Esophagus squamous epithelium (tissue), 5 donors: ENCODE data around the gene C10orf105. TPM values are rescaled to one million over a fixed set of nuclear protein-coding genes. Genes with fewer than 3 reads are reported as not detected.
A peak's percentile ranks its signal among the peaks of the same experiment; 100 is the strongest.

Experiments used
- DNase-seq: peaks from one replicate; lab custom pipeline; 2025; lab: John Stamatoyannopoulos, UW
- H3K27ac ChIP-seq, 4 donors: fragments of 200-600 bp; sonication (generic); one replicate each; pipeline ENCODE4 v1.5.1; 2016 to 2019; ENCODE audit warnings: mild to moderate bottlenecking in 1 of 4
- H3K27me3 ChIP-seq, 4 donors: fragments of 200-600 bp; sonication (generic); 1 replicate in 3 of 4; 2 replicates in 1 of 4; pipeline versions ENCODE4 v1.5.1 to v1.6.0; 2017 to 2021; ENCODE audit warnings: antibody characterized with exemption in 1 of 4
- H3K36me3 ChIP-seq, 3 donors: fragments of 200-600 bp; sonication (generic); one replicate each; pipeline ENCODE4 v1.5.1; 2016 to 2019
- H3K4me1 ChIP-seq, 3 donors: fragments of 200-600 bp; sonication (generic); one replicate each; pipeline ENCODE4 v1.5.1; 2017 to 2019
- H3K4me3 ChIP-seq, 4 donors: fragments of 200-600 bp; sonication (generic); 1 replicate in 3 of 4; 2 replicates in 1 of 4; pipeline ENCODE4 v1.5.1; 2016 to 2019; ENCODE audit warnings: mild to moderate bottlenecking in 2 of 4, moderate library complexity in 1 of 4
- H3K9me3 ChIP-seq, 3 donors: fragments of 200-600 bp; sonication (generic); one replicate each; pipeline ENCODE4 v1.5.1; 2016 to 2019
- POLR2A ChIP-seq, 4 donors: fragments of 450-650 bp; IDR thresholded peaks; one replicate each; pipeline ENCODE4 v1.6.1; 2017; ENCODE audit warnings: antibody characterized with exemption in 4 of 4, mild to moderate bottlenecking in 4 of 4, moderate library complexity in 3 of 4
- WGBS, 2 donors: methylation state at CpG; one replicate each; pipeline ENCODE4 v1.1.5; 2018; 5-methylcytosine and 5-hydroxymethylcytosine counted together
- intact Hi-C: fragments of 100-400 bp; cut with DNase I; formaldehyde crosslinking; loops from one replicate; pipeline ENCODE4 v1.15.0; 2022
- total RNA-seq, 4 donors: library from RNA; depleted of rRNA; stranded (reverse); fragments of >200 nt; gene quantifications; one replicate each; pipeline ENCODE4 v1.1.0, GENCODE V29; 2016
- TF ChIP-seq, protein P1 (sequence below), 6 experiments: fragments of 450-650 bp in 4 of 6; fragments of 200-600 bp in 2 of 6; sonication (generic) in 2 of 6; IDR thresholded peaks; one replicate each; pipeline ENCODE4 v1.5.1; 2016 to 2019; ENCODE audit warnings: antibody characterized with exemption in 6 of 6, mild to moderate bottlenecking in 4 of 6, moderate library complexity in 4 of 6
- donor health status: DM: yes; HTN: yes; CAD: no.

Gene C10orf105
- total RNA-seq, 4 donors from 2014 or later = under 0.01 to 0.15 TPM; not detected in 2

DNA sequence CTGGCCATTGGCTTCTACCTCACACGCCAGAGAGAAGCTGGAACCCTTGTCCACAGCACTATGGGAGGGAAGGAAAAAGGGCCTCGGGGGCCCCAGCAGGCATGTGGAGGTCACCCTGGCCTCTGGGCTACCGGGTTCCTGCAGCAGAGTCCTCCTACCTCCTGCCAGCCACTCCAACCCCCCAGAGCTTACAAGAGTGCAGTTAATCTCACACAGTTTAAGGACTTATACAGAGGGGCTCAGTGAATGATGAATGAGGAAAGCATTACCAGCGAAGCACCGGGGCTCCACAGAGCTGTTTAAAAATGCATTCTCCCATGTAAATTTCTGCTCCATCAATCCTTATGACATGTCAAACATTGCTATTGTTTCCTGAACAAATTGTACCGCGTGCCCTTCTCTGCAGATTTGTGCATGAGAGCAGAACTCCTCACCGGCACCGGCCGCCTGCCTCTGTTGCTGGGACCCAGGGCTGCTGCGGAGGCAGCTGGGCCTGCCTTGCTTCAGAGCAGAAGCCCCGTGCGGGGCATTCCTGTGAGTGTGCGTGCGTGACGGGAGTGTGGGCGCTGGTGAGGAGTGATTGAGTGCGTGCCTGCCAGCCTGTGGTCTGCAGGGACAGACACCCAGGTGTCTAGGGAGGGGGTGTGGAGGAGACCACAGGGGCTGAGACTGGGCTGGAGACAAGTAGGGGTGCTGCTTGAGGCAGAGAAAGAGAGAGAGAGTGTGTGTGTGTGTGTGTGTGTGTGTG, 52.8 kb downstream of the C10orf105 start:
- no peak for TF ChIP-seq POLR2A (IDR thresholded peaks at IDR 0.05)
- TF ChIP-seq, protein P1, sequence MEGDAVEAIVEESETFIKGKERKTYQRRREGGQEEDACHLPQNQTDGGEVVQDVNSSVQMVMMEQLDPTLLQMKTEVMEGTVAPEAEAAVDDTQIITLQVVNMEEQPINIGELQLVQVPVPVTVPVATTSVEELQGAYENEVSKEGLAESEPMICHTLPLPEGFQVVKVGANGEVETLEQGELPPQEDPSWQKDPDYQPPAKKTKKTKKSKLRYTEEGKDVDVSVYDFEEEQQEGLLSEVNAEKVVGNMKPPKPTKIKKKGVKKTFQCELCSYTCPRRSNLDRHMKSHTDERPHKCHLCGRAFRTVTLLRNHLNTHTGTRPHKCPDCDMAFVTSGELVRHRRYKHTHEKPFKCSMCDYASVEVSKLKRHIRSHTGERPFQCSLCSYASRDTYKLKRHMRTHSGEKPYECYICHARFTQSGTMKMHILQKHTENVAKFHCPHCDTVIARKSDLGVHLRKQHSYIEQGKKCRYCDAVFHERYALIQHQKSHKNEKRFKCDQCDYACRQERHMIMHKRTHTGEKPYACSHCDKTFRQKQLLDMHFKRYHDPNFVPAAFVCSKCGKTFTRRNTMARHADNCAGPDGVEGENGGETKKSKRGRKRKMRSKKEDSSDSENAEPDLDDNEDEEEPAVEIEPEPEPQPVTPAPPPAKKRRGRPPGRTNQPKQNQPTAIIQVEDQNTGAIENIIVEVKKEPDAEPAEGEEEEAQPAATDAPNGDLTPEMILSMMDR (IDR thresholded peaks at IDR 0.05) = no peak
- no peak for DNase-seq

DNA sequence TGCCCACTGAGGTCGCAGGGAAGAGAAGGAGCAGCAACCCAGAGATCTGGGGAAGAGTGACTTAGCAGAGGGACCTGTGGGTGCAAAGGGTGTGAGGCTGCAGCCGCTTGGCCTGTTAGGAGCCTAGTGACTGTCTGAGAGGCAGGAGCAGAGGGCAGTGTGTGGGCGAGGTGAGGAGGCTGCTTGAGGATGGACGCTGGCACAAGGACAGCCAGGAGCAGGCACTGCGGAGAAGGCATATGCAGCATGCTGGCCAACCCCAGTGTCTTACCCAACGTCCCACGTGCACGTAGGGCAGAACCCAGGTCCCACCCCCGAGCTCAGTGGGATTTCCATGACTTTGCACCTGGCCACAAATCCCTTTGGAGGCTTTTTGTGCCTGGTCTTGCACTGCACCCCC, 54.1 kb downstream of the C10orf105 start:
- no peak for DNase-seq
- Histone ChIP-seq H3K4me3 (no peak overlapping the region), H3K36me3 (no peaks in the 10 kb centered on the region), H3K27me3 (no peaks in the 10 kb centered on the region), H3K27ac (no peak overlapping the region), H3K4me1 (peaks cover 0 to 12% (median 0%) of the 10 kb centered on the region in 3 donors), H3K9me3 (no peaks in the 10 kb centered on the region)
- 80 to 83% methylated on average over 6 to 7 of the region's 9 CpGs for WGBS, 2 donors
- intact Hi-C loops = no loop called here
- TF ChIP-seq, protein P1 (IDR thresholded peaks at IDR 0.05) = no peak
- TF ChIP-seq POLR2A (IDR thresholded peaks at IDR 0.05) = no peak

More for the DNA sequence above, 52.8 kb downstream of the C10orf105 start:
- no peaks in the 10 kb centered on the region for H3K36me3 ChIP-seq
- H3K27ac ChIP-seq = peak overlapping the region in 1 of 4 donors; percentile 33
- intact Hi-C loops = no loop called here
- peaks cover 0 to 12% (median 0%) of the 10 kb centered on the region in 3 donors for H3K4me1 ChIP-seq
- H3K4me3 ChIP-seq = no peak overlapping the region
- H3K27me3 ChIP-seq = no peaks in the 10 kb centered on the region
- no peaks in the 10 kb centered on the region for H3K9me3 ChIP-seq
- 47 to 54% methylated on average over 11 to 16 of the region's 18 CpGs for WGBS, 2 donors

DNA sequence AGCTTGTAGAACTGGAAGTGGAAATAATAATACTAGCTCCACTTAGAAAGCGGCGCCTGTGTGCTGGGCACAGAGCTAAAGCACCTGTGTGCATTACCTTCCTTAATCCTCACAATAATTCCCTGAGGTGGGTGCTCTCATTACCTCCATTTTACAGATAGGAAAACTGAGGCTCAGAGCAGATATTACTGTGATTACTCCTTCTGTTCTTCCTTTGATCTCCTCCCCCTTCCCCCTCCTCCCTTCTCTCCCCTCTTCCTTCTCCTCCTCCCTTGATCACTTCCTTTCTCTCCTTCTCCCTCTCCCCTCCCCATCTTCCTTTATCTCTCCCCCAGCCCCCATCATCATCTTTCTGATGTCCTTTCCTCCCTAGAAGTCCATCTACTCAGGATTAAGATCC, 55.0 kb downstream of the C10orf105 start:
- 23 to 92% methylated on average over 2 of the region's 2 CpGs for WGBS, 2 donors
- Histone ChIP-seq H3K4me1 (peaks cover 0 to 12% (median 0%) of the 10 kb centered on the region in 3 donors), H3K27ac (no peak overlapping the region), H3K27me3 (no peaks in the 10 kb centered on the region), H3K9me3 (no peaks in the 10 kb centered on the region), H3K4me3 (no peak overlapping the region), H3K36me3 (no peaks in the 10 kb centered on the region)
- intact Hi-C loops = no loop called here
- TF ChIP-seq, protein P1 (IDR thresholded peaks at IDR 0.05) = no peak
- no peak for TF ChIP-seq POLR2A (IDR thresholded peaks at IDR 0.05)
- no peak for DNase-seq

DNA sequence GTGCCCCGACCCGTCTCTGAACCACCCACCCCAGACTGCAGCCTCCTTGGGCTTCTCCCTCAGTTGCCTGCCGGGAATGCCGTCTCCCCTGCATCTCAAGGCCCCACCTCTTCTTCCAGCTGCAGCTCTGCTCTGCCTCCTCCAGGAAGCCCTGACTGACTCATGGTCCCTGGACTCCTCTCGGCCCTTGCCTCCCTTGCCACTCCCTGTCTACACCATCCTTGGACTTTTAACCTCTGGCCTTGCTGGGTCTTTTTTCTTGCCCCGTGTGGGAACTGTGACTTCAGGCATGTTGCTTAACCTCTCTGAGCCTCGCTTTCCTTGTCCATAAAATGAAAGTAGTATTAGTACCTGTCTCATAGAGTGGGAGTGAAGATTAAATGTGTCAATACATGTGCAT, 56.3 kb downstream of the C10orf105 start:
- H3K9me3 ChIP-seq = no peaks in the 10 kb centered on the region
- WGBS, 2 donors = 79 to 90% methylated on average over 7 of the region's 7 CpGs
- no peaks in the 10 kb centered on the region for H3K27me3 ChIP-seq
- H3K27ac ChIP-seq = no peak overlapping the region
- TF ChIP-seq, protein P1 (IDR thresholded peaks at IDR 0.05) = no peak
- TF ChIP-seq POLR2A (IDR thresholded peaks at IDR 0.05) = no peak
- peaks cover 0 to 12% (median 0%) of the 10 kb centered on the region in 3 donors for H3K4me1 ChIP-seq
- no peaks in the 10 kb centered on the region for H3K36me3 ChIP-seq
- no peak overlapping the region for H3K4me3 ChIP-seq
- intact Hi-C loops = no loop called here
- no peak for DNase-seq

DNA sequence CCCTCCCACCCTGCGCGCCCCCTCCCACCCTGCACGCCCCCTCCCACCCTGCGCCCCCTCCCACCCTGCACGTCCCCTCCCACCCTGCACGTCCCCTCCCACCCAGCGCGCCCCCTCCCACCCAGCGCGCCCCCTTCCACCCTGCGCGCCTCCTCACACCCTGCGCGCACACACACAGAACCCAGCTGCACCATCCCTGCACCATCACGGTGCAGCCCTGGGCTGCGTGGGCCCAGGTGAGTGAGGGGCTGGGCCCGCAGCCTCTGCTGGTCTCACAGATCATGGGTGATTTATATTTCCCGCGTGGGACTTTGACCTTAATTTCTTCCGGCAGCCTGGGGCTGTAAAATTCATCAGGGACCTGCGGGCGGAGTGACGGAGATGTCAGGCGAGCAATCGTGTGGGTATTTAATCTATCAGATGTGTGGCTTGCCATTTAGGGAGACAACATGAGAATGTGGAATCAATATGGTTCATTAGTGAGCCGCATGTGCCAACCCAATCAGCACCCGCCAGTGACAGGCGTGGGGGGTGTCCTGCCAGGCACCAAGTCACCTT, 57.7 kb downstream of the C10orf105 start:
- intact Hi-C loops = no loop called here
- TF ChIP-seq, protein P1 (IDR thresholded peaks at IDR 0.05) = no peak
- no peak for TF ChIP-seq POLR2A (IDR thresholded peaks at IDR 0.05)
- H3K36me3 ChIP-seq = no peaks in the 10 kb centered on the region

More for the DNA sequence above, 57.7 kb downstream of the C10orf105 start:
- H3K4me3 ChIP-seq = no peak overlapping the region
- H3K9me3 ChIP-seq = no peaks in the 10 kb centered on the region
- H3K27me3 ChIP-seq = no peaks in the 10 kb centered on the region
- no peak overlapping the region for H3K27ac ChIP-seq
- peaks cover 0 to 8% (median 0%) of the 10 kb centered on the region in 3 donors for H3K4me1 ChIP-seq
- WGBS, 2 donors = 86 to 87% methylated on average over 11 to 13 of the region's 28 CpGs
- no peak for DNase-seq
